ENCODE measurements around the gene ACOX3.

ACOX3 gene

DNA sequence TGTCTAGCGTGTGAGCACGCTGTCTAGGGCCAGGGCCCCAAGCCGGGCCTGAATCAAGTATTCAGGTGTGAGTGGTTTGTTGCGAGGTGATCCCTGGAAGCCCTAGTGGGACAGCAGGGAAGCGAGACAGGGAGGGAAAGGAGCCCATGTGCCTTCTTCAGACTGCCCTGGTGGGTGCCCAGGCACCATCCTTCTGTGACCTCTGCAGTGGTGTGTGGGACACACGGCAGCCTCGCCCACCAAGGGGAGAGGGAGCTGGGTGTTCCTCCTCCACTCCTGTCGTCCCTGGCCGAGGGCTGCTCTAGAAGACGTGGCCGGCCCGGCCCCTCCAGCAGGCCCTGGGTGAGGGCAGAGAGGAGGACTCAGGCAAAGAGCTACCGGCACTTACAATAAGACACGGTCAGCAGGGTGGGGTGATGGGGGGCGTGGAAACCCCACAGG, 123.6 kb downstream of the ACOX3 start:
- no peak for DNase-seq
